Measurements from ENCODE around the gene B3GNT7.
"Not testable (repeated sequence)": the region's sequence is repeated elsewhere in the genome, so short reads cannot be mapped to it uniquely, and the experiment has no call there.

Gene B3GNT7

DNA sequence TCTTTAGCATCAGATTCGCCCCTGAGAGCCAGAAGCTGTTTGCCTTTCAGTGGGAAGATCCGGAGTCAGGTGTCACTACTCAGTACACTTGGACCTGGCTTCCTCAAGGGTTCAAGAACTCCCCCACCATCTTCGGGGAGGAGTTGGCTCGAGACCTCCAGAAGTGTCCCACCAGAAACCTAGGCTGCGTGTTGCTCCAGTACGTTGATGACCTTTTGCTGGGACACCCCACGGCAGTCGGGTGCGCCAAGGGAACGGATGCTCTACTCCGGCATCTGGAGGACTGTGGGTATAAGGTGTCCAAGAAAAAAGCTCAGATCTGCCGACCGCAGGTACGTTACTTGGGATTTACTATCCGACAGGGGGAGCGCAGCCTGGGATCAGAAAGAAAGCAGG, 8.7 kb downstream of the B3GNT7 start:
- DNase-seq: not testable (repeated sequence)

DNA sequence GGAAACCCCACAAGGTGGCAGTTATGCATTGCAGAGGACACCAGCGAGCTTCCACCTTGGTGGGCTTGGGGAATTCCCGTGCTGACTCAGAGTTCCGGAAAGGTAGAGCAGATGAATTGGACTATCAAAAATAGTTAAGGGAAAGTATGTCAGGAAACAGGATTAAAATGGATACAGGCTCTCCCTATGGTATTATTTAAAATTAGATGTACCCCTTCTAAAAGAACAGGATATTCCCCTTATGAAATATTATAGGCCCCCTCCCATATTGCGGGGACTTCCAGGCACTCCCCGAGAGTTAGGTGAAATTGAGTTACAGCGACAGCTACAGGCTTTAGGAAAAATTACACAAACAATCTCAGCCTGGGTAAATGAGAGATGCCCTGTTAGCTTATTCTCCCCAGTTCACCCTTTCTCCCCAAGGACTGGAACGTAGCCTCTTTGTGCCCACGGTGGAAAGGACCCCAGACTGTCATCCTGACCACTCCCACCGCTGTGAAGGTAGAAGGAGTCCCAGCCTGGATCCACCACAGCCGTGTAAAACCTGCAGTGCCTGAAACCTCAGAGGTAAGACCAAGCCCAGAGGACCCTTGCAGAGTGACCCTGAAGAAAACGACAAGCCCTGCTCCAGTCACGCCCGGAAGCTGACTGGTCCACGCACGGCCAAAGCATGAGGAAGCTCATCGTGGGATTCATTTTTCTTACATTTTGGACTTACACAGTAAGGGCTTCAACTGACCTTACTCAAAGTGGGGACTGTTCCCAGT, 10.3 kb downstream of the B3GNT7 start:
- DNase-seq: not testable (repeated sequence)

DNA sequence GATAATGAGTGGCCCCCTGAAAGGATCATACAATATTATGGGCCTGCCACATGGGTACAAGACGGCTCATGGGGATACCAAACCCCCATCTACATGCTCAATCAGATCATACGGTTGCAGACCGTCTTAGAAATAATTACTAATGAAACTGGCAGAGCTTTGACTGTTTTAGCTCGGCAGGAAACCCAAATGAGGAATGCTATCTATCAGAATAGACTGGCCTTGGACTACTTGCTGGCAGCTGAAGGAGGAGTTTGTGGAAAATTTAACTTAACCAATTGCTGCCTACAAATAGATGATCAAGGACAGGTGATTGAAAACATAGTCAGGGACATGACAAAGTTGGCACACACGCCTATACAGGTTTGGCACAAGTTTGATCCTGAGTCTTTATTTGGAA, 12.2 kb downstream of the B3GNT7 start:
- DNase-seq: not testable (repeated sequence)

DNA sequence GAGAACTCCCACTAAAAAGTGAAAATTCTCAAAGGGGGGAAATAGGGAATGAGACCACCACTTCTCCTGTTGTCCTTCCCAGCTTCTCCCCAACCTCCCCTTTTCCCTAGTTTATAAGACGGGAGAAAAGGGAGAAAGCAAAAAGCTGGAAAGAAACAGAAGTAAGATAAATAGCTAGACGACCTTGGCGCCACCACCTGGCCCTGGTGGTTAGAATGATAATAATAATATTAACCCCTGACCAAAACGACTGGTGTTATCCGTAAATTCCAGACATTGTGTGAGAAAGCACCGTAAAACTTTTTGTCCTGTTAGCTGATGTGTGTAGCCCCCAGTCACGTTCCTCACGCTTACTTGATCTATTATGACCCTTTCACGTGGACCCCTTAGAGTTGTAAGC, 12.8 kb downstream of the B3GNT7 start:
- not testable (repeated sequence) for DNase-seq

DNA sequence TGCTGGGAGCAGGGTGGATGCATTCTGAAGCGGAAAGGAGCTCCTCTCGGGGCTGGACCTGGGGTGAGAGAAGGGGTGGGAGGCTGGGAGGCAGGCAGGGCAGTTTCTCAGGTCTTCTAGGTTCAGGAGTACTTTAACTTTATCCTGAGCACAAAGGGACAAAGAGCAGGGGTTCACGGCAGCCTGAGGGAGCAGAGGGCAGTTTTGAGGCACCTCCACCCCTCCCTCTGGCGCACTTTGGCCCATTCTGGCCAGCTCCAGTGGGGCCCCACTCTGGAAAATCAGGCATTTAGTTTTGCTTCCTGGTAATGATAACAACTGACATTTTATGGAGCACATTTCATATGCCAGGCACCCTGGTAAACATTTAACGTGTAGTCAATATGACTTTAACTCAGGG, 14.3 kb downstream of the B3GNT7 start:
- DNase-seq: no peak

DNA sequence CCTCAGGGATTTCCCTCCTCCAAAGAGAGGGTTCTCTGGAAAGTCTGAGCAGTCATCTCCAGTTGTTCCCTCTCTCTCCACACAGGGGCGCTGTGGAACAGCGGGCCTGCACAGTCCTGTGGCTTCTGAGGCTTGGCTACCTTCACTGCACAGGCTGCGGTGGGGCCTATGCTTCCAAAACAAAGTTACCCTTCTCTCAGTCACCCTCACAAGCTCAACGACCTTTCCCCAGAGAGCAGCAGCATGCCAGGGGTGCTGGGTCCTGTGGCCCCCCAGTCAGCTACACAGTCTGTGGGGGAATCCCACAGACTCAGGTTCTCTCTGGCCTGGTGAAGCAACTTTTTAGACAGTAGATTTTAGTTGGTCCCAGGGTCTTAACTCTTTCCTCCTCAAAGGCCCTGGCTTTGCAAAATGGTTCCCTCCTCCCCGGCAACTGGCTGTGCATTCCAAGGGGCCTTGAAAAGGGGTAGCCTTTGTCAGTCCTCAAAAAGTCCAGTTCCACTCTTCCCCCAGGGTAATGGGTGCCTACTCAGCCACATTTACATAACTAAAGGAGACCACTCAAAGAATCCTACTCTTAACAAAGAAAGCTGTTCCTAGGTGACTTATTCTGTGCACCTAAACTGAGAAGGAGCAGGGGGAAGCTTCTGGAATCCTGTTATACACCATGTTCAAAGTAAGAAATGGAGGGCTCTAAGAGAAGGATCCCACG, 14.9 kb downstream of the B3GNT7 start:
- DNase-seq: no peak

DNA sequence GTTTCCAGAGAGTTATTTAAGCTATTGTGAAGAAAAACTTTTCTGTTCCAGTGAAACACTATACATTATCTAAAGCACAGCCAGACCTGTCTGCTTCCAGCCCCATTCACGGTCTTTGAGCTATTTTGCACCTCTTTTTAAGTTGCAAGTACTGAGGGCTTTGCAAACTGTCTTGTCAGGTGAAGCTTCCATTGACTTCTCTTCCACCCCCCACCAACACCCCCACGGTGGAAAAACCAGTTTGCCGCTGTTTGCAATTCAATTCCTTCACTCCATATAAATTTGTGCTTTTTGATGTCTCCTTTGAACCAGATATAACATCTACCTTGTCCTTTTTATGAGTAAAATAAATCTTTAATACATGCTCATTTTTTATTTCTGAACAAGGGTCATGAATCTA, 15.7 kb downstream of the B3GNT7 start:
- DNase-seq: no peak

DNA sequence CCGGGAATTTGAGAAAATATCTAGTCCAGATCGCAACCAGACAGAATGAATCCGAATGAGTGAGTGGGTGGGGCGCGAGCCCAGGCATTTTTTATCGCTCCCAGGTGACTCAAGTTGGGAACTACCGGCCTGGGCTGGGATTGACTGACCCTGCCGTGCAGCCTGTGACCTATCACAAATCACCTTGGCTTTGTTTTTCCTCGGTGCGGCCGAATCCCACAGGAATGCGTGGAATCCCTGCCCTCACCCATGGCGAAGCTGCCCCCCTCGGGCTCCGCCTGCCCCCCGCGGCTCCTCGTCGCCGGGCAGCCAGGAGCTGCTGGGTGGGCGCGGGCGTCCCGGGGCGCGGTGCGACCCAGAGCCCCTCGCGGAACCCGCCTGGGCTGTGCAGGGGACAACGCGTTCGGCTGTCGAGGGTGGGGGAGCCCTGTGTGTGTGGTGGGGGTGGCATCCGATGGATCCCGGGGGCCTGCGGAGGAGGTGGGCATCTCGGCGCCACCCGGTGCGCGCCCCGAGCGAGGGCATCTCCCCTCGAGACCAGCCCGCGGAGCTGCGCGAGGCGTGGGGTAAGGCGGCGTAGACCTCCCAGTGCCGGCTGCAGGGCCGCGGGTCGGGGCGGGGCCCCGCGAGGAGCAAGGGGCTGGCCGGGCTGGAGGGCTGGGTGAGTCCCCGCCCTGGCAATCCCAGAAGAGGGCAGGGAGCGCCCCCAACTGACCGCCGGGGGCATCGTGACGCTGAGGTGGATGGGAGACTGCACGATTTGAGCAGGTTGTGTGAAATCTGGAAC, 16.5 kb downstream of the B3GNT7 start:
- peak; percentile 28 for DNase-seq

DNA sequence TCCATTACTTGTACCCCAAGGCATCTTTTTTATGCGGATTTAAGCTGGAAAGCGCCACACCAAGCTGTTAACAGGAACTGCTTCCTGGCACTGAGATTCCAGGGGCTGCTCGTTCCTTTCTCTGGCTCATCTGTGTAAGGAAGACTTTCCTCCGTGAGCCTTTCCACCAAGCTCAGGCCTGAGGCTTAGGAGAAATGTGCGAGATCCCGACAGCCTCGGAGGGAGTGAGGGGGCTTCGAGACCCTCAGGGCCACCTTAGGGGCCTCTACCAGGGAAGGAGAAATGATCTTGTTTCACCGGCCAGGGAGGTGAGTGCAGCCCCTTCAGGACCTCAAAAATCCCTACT, 17.1 kb downstream of the B3GNT7 start:
- DNase-seq: no peak

DNA sequence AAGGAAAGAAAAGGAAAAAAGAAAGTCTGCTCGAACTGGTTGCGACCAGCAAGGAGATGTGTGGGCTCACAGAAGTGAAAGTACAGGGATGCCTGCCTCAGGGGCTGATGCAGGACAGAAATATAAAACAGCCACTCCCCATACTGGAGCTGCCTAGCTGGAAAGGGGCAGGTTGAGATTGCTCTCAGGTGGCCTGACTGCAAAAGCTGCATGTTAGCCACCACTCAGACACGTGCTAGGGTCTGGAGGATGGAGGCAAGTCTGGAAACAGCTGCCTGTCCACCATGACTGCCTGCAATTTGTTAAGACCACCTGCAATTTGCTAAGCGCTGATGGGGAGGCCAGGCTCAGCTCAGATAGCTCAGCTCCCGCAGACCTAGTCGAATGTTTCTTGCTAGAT, 17.9 kb downstream of the B3GNT7 start:
- no peak for DNase-seq

DNA sequence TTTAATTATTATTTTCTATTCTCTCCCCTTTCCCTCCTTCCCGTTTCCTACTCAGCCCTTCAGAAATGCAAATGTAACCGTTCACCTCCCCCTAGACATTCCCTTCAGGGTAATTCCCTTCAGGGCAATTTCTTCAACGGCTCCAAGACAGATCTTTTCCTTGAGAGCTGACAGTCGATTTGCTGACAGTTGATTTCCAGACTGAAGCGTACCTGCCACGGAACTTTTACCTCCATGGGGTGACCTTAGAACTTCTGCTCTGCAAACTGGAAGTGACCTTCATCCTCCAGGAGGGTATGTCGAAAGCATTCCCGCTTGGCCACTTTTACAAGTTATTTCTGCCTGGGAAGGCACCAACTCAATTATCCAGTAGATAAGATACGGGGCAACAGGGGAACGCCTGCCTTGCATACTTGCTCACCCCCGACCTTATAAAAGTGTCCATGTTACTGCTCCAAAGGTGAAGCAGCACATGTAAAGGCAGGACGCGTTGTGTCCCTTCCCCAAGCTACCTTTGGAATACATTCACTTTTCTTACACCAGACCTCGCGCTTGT, 18.5 kb downstream of the B3GNT7 start:
- no peak for DNase-seq

DNA sequence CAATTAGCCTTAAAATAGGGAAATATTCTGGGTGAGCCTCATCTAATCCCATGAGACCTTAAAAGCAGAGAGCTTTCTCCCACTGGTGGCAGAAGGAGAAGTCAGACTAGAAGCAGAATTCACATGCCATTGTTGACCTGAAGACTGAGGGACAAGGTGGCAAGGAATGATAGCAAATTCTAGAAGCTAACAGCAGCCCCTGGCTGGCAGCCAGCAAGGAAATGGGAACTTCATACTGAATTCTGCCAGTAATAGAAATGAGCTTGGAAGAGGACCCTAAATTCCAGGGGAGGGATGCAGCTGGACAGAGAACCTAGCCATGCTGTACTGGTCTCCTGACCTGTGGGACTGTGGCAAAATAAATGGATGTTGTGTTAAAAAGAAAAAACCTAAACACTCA, 19.5 kb downstream of the B3GNT7 start:
- no peak for DNase-seq

DNA sequence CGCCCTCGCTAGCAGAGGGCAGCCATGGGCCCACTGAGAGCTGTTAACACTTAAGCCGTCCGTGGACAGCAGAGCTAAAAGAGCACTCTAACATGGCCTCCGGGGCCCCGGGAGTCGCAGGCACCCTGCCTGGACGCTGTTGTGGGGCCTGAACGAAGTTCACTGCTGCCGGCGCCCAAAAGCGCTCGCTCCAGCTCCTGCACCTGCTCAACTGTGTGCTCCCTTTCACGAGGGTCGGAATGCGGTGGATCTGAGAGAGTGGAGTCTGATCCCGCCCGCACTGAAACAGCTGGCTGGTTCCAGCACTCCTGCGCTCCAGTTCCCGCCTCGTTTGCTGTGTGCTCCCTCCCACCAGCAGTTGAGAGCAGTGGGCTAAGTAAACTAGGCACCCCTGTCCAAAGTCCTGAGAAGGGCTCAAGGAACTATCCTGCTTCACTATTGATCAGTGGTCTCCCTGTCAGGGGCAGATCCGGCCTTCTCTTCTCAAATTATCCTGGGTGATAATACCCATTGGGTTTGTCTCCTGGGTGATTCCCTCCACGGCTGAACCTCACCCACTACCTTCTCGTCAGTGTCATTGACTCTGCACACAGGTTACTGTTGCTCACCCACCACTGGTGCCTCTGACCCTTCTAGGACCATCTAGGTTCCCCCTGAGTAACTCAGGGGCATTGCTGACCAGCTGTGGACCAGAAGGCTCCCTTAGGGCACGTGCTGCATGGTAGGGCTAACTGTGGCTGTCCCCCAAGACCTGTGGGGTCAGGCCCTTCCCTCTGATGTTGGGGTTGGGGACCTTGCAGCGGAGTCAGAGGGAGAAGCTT, 23.5 kb downstream of the B3GNT7 start:
- DNase-seq: no peak

DNA sequence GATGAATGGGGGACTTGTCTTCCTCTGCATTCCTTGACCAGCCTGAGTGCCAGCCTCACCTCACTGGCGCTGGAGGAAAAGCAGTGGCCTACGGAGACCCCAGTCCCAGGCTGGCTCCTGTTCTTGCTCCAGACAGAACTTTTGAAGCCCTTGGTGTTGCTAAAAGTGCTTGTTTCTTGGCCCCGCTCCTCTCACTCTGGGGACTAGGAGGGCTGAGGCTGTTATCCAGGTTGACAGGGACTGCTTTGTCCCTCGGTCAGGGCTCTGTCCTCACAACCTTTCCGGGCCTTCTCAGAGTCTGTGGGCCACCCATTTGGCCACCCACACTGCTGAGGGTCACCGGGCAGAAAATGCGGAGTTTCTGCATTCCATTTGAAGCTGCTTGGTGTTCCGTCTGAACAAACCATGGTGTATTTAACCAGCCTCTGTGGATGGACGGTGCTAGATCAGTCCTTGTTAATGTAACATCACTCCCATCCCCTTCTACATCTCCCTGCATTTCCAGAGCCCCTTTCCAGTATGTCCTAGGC, 25.6 kb downstream of the B3GNT7 start:
- no peak for DNase-seq

DNA sequence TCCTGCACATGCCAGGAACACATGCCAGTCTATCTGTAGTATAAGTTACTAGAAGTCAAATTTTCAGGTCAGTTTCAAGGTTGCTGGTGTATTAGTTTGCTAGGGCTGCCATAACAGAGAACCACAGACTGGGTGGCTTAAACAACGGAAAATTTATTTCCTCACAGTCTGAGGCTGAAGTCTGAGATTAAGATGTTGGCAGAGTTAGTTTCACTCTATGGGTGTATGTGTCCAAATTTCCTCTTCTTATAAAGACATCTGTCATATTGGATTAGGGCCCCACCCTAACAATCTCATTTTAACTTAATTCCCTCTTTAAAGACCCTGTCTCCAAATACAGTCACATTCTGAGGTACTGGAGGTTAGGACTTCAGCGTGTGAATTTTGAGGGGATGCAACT, 26.5 kb downstream of the B3GNT7 start:
- no peak for DNase-seq

DNA sequence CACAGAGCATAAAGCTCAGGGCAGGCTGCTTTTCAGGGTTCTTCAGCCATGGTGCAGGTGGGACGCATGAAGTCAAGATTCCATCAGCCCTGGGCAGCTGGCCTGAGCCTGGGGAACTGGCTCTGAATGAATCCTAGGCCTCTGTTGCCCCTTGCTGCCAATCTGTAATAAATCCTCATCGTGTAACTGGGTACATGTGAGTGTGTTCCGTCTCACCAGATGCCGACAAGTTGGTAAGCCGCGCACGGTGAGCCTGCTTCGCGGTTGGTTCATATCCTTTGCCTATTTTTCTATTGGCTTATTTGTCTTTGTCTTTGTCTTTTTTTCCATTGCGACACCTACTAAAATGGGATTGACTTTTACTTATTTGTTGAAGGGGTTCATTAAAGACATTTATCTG, 27.7 kb downstream of the B3GNT7 start:
- no peak for DNase-seq

DNA sequence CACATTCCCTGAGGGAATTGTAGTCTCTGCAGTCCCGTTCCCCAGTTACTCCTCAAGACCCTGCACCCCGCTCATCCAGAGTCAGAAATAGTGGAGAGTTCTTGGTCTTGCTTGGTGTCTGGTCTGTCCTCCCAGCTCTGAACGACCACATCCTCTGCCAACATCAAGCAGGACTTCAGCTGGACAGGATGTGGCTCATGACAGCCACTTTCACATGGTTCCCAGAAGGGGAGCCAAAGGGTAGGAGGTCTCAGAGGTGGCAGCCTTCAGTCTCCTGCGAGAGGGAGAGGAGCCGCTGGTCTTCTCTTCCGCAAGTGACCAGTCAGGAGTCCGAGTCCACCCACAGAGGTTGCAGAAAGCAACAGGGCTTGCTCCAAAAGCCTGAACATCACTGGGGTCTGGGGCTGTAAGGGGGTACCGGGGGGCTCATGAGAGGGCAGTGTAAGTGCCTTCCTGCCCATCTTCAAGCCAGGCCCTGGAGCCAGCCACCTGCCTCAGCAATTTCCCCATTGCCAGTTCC, 29.8 kb downstream of the B3GNT7 start:
- no peak for DNase-seq

DNA sequence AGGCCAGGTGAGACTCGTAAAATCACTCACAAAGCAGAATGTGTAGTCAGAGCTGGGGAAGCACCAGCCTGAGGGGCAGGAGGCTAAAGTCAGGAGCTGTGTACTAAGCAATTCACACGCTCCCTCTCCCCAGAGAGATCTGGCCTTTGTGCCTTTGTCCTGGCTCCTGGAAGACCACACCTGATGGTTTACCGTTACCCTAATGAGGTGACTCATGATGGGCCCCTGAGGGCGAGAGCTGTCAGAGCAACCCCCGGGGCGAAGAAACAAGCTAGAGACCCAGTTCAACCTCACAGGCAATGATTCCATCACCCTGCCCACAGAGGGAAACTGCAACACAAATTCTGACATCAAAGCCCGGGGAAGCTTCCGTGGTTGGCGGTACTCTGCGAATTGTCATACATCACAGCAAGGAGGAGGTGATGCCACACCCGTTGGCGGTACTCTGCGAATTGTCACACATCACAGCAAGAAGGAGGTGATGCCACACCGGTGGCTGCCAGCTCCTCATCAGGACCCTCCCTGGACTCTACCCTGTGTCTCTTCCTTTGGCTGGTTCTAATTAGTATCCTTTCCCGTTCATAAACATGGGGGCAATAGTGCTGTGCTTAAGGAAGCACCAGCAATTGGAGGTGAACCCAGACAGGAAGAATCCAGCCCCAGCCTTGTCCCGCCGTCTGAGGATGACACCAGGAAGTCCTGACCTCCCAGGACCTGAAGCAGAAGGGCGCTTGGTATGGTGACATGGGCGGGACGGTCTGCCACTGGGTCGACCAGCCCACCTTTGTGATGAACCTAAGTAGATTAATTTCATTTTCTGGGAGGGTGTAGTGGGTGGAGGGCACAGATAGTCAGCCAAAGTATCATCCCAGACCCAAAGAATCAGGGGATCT, 30.5 kb downstream of the B3GNT7 start:
- peak; percentile 83 for DNase-seq

DNA sequence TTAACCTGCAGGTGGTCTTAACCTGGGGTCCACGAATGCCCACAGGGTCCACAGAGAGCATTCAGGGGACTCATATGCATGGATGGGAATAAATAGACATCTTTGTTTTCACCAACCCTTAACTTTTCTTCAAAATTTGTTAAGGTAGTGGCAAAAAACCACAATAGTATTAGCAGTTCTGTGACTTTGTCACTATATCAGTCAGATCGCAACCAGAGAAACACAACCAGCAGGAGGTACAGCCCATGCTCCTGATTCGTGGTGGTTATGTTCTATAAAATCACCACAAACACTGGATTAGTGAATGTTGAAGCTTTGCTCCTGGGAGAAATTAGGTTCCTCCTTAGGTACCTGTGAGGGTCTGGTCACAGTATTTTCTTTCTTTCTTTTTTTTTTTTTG, 31.6 kb downstream of the B3GNT7 start:
- no peak for DNase-seq

DNA sequence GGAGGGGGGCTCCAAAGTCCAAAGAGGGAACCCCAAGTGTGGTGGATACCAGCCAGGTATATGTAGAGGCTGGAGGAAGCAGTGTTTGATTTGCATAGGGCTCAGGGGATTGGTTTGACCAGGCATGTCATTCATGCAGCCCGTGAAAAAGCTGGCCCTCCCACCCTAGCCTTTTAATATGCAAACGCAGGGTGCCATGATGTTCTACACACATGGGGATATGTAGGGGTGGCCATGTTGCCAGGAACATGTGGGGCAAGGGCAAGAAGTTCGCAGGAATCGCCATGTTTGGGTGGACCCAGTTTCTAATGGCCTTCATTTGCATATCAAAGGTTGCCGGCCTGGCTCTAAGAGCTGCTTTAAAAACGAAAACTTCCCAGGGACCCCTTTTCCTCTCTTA, 33.6 kb downstream of the B3GNT7 start:
- DNase-seq: no peak

DNA sequence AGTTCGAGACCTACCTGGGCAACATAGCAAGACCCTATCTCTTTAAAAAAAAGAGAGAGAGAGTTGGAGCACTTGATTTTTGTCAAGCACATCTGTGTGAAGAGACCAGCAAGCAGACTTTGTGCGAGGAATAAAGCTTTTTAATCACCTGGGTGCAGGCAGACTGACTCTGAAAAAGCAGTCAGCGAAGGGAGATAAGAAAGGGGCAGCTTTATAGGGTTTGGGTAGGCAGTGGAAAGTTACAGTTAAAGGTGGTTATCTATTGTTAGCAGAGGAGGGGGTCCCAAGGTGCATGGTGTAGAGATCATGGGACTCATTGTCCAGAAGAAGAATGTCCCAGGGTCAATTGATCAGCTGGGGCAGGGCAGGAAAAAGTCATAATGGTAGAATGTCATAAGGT, 34.4 kb downstream of the B3GNT7 start:
- no peak for DNase-seq
